HEK293 (cell line): ENCODE data around the gene RASL10A.

Source experiments
- CTCF ChIA-PET: fragments of 350-600 bp; formaldehyde crosslinking; extraction: SDS; loops from one replicate; lab custom pipeline; 2021; ENCODE audit warnings: antibody characterized with exemption; lab: Yijun Ruan, JAX
- POLR2A ChIA-PET: fragments of 300-600 bp; formaldehyde crosslinking; extraction: SDS; loops from one replicate; lab custom pipeline; 2020; ENCODE audit warnings: antibody characterized with exemption, inconsistent platforms; lab: Yijun Ruan, JAX
- H3K27ac ChIP-seq: fragments of 200-500 bp; sonication (Bioruptor generic); 2 replicates; pipeline ENCODE4 v1.5.1; 2014; ENCODE audit warnings: low read depth, low read length, control low read depth, inconsistent platforms; ENCODE audit errors: extremely low read depth
- H3K36me3 ChIP-seq, 2 experiments: fragments of 200-500 bp in 1 of 2; sonication (Bioruptor generic) in 1 of 2; 1 replicate in 1 of 2; 2 replicates in 1 of 2; pipeline ENCODE4 v1.5.1; 2014 to 2017; ENCODE audit warnings: inconsistent platforms in 2 of 2, low read length in 2 of 2; ENCODE audit not compliant: control insufficient read depth in 2 of 2, insufficient read depth in 1 of 2
- H3K4me1 ChIP-seq: fragments of 200-500 bp; sonication (Bioruptor generic); 2 replicates; pipeline ENCODE4 v1.5.1; 2014; ENCODE audit warnings: mild to moderate bottlenecking, low read length, inconsistent platforms; ENCODE audit not compliant: control insufficient read depth, insufficient read depth
- H3K4me3 ChIP-seq: 2 replicates; pipeline ENCODE4 v1.5.1; 2011; ENCODE audit warnings: low read depth, mild to moderate bottlenecking, control low read depth, low read length, moderate library complexity
- H3K9me3 ChIP-seq: fragments of 200-500 bp; sonication (Bioruptor generic); 2 replicates; pipeline ENCODE4 v1.5.1; 2014; ENCODE audit warnings: low read depth, low read length, inconsistent platforms; ENCODE audit not compliant: control insufficient read depth, insufficient read depth
- BCL11B ChIP-seq: fragments of 450-650 bp; formaldehyde crosslinking; IDR thresholded peaks from 2 replicates; pipeline ENCODE4 v1.5.1; 2016; ENCODE audit warnings: low read depth, missing biosample characterization, missing genetic modification characterization
- ZBTB7A ChIP-seq: fragments of 450-650 bp; formaldehyde crosslinking; IDR thresholded peaks from 2 replicates; pipeline ENCODE4 v1.5.1; 2016; ENCODE audit warnings: low read depth, missing biosample characterization, missing genetic modification characterization
- ZFP37 ChIP-seq: fragments of 450-650 bp; formaldehyde crosslinking; IDR thresholded peaks from 2 replicates; pipeline ENCODE4 v1.5.1; 2016; ENCODE audit warnings: missing biosample characterization, missing genetic modification characterization
- ZNF157 ChIP-seq: fragments of 450-650 bp; formaldehyde crosslinking; IDR thresholded peaks from 2 replicates; pipeline ENCODE4 v1.5.1; 2016; ENCODE audit warnings: missing biosample characterization, missing genetic modification characterization
- ZNF211 ChIP-seq: fragments of 450-650 bp; formaldehyde crosslinking; IDR thresholded peaks from 2 replicates; pipeline ENCODE4 v1.5.1; 2016; ENCODE audit warnings: low read depth, missing biosample characterization, missing genetic modification characterization
- ZNF214 ChIP-seq: fragments of 450-650 bp; formaldehyde crosslinking; IDR thresholded peaks from 2 replicates; pipeline ENCODE4 v1.5.1; 2017; ENCODE audit warnings: missing biosample characterization, mild to moderate bottlenecking, missing genetic modification characterization, borderline replicate concordance
- ZNF510 ChIP-seq: fragments of 450-650 bp; formaldehyde crosslinking; IDR thresholded peaks from 2 replicates; pipeline ENCODE4 v1.5.1; 2018; ENCODE audit warnings: mild to moderate bottlenecking, missing genetic modification characterization, missing biosample characterization; ENCODE audit not compliant: insufficient replicate concordance
- ZNF548 ChIP-seq: fragments of 450-650 bp; formaldehyde crosslinking; IDR thresholded peaks from 2 replicates; pipeline ENCODE4 v1.5.1; 2016; ENCODE audit warnings: missing biosample characterization, missing genetic modification characterization
- ZNF629 ChIP-seq: fragments of 450-650 bp; formaldehyde crosslinking; IDR thresholded peaks from 2 replicates; pipeline ENCODE4 v1.5.1; 2017; ENCODE audit warnings: missing biosample characterization, missing genetic modification characterization
- ZNF660 ChIP-seq: fragments of 450-650 bp; IDR thresholded peaks from 2 replicates; pipeline ENCODE4 v1.5.1; 2018; ENCODE audit warnings: missing biosample characterization, mild to moderate bottlenecking, missing genetic modification characterization
- ZNF843 ChIP-seq: fragments of 450-650 bp; formaldehyde crosslinking; IDR thresholded peaks from 2 replicates; pipeline ENCODE4 v1.5.1; 2016; ENCODE audit warnings: missing biosample characterization, missing genetic modification characterization
- TF ChIP-seq, protein P1 (sequence below): fragments of 450-650 bp; formaldehyde crosslinking; IDR thresholded peaks from 2 replicates; pipeline ENCODE4 v1.5.1; 2017; ENCODE audit warnings: missing biosample characterization, missing genetic modification characterization
- TF ChIP-seq, protein P2 (sequence below): fragments of 450-650 bp; formaldehyde crosslinking; conservative IDR thresholded peaks from 2 replicates; pipeline ENCODE4 v1.5.1; 2016; ENCODE audit warnings: low read depth, missing biosample characterization, missing genetic modification characterization
- TF ChIP-seq, protein P3 (sequence below): fragments of 450-650 bp; formaldehyde crosslinking; IDR thresholded peaks from 2 replicates; pipeline ENCODE4 v1.5.1; 2016; ENCODE audit warnings: missing biosample characterization, missing genetic modification characterization
- TF ChIP-seq, protein P4 (sequence below): fragments of 450-650 bp; formaldehyde crosslinking; IDR thresholded peaks from 2 replicates; pipeline ENCODE4 v1.5.1; 2016; ENCODE audit warnings: missing biosample characterization, missing genetic modification characterization
- TF ChIP-seq, protein P5 (sequence below): IDR thresholded peaks from 2 replicates; pipeline ENCODE4 v1.6.1; 2011; ENCODE audit warnings: mild to moderate bottlenecking, low read depth, low read length, borderline replicate concordance
- TF ChIP-seq, protein P6 (sequence below): fragments of 450-650 bp; formaldehyde crosslinking; IDR thresholded peaks from 2 replicates; pipeline ENCODE4 v1.5.1; 2016; ENCODE audit warnings: missing biosample characterization, missing genetic modification characterization
- TF ChIP-seq, protein P7 (sequence below): fragments of 450-650 bp; formaldehyde crosslinking; IDR thresholded peaks from 2 replicates; pipeline ENCODE4 v1.5.1; 2017; ENCODE audit warnings: missing biosample characterization, missing genetic modification characterization
- TF ChIP-seq, protein P8 (sequence below): fragments of 450-650 bp; formaldehyde crosslinking; optimal IDR thresholded peaks from 2 replicates; pipeline ENCODE3; 2016; ENCODE audit warnings: missing biosample characterization, mild to moderate bottlenecking, missing genetic modification characterization
- TF ChIP-seq, protein P9 (sequence below): fragments of 450-650 bp; formaldehyde crosslinking; IDR thresholded peaks from 2 replicates; pipeline ENCODE4; 2016; ENCODE audit warnings: missing biosample characterization, missing genetic modification characterization

Gene RASL10A

DNA sequence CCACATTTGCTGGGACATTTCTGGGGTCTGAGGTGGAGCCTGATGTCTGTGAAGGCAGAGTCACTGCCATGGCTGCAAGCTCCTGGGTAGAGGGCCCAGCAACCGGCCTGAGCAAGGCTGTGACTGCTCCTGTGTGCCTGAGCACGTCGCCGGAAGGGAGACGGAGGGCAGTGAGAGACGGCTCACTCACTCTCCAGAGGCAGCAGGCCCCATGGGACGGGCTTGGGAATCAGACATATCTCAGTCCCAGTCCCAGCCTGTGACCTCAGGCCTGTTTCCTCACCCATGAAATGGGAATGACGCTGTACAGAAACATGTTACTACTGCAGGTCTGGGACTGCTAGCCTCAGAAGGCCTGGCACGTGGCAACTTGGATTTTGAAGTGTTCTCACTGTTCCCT is 36.4 kb upstream of the RASL10A start (continued):
- TF ChIP-seq, protein P1, sequence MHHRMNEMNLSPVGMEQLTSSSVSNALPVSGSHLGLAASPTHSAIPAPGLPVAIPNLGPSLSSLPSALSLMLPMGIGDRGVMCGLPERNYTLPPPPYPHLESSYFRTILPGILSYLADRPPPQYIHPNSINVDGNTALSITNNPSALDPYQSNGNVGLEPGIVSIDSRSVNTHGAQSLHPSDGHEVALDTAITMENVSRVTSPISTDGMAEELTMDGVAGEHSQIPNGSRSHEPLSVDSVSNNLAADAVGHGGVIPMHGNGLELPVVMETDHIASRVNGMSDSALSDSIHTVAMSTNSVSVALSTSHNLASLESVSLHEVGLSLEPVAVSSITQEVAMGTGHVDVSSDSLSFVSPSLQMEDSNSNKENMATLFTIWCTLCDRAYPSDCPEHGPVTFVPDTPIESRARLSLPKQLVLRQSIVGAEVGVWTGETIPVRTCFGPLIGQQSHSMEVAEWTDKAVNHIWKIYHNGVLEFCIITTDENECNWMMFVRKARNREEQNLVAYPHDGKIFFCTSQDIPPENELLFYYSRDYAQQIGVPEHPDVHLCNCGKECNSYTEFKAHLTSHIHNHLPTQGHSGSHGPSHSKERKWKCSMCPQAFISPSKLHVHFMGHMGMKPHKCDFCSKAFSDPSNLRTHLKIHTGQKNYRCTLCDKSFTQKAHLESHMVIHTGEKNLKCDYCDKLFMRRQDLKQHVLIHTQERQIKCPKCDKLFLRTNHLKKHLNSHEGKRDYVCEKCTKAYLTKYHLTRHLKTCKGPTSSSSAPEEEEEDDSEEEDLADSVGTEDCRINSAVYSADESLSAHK: no peak
- TF ChIP-seq BCL11B (tag by site-specific recombination) (no peak), ZNF843 (tag by site-specific recombination) (no peak)
- TF ChIP-seq, protein P2, sequence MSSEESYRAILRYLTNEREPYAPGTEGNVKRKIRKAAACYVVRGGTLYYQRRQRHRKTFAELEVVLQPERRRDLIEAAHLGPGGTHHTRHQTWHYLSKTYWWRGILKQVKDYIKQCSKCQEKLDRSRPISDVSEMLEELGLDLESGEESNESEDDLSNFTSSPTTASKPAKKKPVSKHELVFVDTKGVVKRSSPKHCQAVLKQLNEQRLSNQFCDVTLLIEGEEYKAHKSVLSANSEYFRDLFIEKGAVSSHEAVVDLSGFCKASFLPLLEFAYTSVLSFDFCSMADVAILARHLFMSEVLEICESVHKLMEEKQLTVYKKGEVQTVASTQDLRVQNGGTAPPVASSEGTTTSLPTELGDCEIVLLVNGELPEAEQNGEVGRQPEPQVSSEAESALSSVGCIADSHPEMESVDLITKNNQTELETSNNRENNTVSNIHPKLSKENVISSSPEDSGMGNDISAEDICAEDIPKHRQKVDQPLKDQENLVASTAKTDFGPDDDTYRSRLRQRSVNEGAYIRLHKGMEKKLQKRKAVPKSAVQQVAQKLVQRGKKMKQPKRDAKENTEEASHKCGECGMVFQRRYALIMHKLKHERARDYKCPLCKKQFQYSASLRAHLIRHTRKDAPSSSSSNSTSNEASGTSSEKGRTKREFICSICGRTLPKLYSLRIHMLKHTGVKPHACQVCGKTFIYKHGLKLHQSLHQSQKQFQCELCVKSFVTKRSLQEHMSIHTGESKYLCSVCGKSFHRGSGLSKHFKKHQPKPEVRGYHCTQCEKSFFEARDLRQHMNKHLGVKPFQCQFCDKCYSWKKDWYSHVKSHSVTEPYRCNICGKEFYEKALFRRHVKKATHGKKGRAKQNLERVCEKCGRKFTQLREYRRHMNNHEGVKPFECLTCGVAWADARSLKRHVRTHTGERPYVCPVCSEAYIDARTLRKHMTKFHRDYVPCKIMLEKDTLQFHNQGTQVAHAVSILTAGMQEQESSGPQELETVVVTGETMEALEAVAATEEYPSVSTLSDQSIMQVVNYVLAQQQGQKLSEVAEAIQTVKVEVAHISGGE (tag by site-specific recombination): no peak

DNA sequence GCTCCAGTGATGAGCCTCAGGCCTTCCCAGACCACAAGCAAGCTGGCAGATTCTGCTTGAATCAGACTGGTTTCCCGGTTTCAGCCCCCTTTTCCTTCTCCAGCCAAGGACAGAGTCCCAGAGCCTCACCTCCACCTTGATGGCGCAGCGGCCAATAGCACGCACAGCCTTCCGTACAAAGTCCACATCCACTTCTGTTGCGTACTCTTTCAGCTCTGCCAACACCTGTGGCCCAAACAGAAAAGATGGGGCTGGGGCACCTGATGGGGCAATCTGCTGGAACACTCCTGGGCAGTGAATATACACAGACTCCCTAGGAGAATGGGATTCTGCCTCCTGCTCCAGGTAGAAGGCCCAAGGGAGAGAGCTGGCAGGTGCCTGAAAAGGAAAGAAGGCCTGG is 35.5 kb upstream of the RASL10A start:
- H3K27ac ChIP-seq: no peak overlapping the region
- CTCF ChIA-PET: interaction anchor here (0.5 to 1.2 kb wide), 2 partner anchors 8 to 204 kb away, joined by 3 to 5 read pairs; no protein-coding TSS in a partner anchor
- POLR2A ChIA-PET: no interaction called here
- peaks cover 45 to 100% of the 10 kb centered on the region in 2 experiments for H3K36me3 ChIP-seq
- no peak overlapping the region for H3K4me3 ChIP-seq
- H3K9me3 ChIP-seq: no peaks in the 10 kb centered on the region
- H3K4me1 ChIP-seq: no peaks in the 10 kb centered on the region
- TF ChIP-seq, protein P3, sequence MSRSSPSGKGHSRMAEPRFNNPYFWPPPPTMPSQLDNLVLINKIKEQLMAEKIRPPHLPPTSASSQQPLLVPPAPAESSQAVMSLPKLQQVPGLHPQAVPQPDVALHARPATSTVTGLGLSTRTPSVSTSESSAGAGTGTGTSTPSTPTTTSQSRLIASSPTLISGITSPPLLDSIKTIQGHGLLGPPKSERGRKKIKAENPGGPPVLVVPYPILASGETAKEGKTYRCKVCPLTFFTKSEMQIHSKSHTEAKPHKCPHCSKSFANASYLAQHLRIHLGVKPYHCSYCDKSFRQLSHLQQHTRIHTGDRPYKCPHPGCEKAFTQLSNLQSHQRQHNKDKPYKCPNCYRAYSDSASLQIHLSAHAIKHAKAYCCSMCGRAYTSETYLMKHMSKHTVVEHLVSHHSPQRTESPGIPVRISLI (tag by site-specific recombination): no peak
- TF ChIP-seq ZNF510: no peak
- TF ChIP-seq, protein P4, sequence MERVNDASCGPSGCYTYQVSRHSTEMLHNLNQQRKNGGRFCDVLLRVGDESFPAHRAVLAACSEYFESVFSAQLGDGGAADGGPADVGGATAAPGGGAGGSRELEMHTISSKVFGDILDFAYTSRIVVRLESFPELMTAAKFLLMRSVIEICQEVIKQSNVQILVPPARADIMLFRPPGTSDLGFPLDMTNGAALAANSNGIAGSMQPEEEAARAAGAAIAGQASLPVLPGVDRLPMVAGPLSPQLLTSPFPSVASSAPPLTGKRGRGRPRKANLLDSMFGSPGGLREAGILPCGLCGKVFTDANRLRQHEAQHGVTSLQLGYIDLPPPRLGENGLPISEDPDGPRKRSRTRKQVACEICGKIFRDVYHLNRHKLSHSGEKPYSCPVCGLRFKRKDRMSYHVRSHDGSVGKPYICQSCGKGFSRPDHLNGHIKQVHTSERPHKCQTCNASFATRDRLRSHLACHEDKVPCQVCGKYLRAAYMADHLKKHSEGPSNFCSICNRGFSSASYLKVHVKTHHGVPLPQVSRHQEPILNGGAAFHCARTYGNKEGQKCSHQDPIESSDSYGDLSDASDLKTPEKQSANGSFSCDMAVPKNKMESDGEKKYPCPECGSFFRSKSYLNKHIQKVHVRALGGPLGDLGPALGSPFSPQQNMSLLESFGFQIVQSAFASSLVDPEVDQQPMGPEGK: no peak
- TF ChIP-seq, protein P5, sequence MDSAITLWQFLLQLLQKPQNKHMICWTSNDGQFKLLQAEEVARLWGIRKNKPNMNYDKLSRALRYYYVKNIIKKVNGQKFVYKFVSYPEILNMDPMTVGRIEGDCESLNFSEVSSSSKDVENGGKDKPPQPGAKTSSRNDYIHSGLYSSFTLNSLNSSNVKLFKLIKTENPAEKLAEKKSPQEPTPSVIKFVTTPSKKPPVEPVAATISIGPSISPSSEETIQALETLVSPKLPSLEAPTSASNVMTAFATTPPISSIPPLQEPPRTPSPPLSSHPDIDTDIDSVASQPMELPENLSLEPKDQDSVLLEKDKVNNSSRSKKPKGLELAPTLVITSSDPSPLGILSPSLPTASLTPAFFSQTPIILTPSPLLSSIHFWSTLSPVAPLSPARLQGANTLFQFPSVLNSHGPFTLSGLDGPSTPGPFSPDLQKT: no peak
- TF ChIP-seq, protein P6, sequence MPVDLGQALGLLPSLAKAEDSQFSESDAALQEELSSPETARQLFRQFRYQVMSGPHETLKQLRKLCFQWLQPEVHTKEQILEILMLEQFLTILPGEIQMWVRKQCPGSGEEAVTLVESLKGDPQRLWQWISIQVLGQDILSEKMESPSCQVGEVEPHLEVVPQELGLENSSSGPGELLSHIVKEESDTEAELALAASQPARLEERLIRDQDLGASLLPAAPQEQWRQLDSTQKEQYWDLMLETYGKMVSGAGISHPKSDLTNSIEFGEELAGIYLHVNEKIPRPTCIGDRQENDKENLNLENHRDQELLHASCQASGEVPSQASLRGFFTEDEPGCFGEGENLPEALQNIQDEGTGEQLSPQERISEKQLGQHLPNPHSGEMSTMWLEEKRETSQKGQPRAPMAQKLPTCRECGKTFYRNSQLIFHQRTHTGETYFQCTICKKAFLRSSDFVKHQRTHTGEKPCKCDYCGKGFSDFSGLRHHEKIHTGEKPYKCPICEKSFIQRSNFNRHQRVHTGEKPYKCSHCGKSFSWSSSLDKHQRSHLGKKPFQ (tag by site-specific recombination): no peak
- TF ChIP-seq ZNF214 (tag by site-specific recombination): no peak
- no peak for TF ChIP-seq ZBTB7A
- TF ChIP-seq ZNF660 (tag by site-specific recombination): no peak
- no peak for TF ChIP-seq ZFP37
- no peak for TF ChIP-seq ZNF629 (tag by site-specific recombination)
- TF ChIP-seq, protein P7, sequence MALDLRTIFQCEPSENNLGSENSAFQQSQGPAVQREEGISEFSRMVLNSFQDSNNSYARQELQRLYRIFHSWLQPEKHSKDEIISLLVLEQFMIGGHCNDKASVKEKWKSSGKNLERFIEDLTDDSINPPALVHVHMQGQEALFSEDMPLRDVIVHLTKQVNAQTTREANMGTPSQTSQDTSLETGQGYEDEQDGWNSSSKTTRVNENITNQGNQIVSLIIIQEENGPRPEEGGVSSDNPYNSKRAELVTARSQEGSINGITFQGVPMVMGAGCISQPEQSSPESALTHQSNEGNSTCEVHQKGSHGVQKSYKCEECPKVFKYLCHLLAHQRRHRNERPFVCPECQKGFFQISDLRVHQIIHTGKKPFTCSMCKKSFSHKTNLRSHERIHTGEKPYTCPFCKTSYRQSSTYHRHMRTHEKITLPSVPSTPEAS: no peak
- TF ChIP-seq ZNF157 (tag by site-specific recombination): no peak
- TF ChIP-seq, protein P8, sequence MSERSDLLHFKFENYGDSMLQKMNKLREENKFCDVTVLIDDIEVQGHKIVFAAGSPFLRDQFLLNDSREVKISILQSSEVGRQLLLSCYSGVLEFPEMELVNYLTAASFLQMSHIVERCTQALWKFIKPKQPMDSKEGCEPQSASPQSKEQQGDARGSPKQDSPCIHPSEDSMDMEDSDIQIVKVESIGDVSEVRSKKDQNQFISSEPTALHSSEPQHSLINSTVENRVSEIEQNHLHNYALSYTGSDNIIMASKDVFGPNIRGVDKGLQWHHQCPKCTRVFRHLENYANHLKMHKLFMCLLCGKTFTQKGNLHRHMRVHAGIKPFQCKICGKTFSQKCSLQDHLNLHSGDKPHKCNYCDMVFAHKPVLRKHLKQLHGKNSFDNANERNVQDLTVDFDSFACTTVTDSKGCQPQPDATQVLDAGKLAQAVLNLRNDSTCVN: no peak
- TF ChIP-seq ZNF548 (tag by site-specific recombination): no peak
- TF ChIP-seq, protein P9, sequence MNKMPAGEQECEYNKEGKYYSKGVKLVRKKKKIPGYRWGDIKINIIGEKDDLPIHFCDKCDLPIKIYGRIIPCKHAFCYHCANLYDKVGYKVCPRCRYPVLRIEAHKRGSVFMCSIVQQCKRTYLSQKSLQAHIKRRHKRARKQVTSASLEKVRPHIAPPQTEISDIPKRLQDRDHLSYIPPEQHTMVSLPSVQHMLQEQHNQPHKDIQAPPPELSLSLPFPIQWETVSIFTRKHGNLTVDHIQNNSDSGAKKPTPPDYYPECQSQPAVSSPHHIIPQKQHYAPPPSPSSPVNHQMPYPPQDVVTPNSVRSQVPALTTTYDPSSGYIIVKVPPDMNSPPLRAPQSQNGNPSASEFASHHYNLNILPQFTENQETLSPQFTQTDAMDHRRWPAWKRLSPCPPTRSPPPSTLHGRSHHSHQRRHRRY (tag by site-specific recombination): no peak
- no peak for TF ChIP-seq BCL11B (tag by site-specific recombination)
- no peak for TF ChIP-seq ZNF211 (tag by site-specific recombination)
